Activated CD8-positive, alpha-beta memory T cell treated with anti-CD3 and anti-CD28 coated beads for 4 hours (primary cell): ENCODE measurements around the gene GPR21.

Experiments used
- DNase-seq, 2 donors: peaks; one replicate each; pipeline ENCODE4 v3.0.0-alpha.2; 2020; ENCODE audit warnings: low read depth in 2 of 2

GPR21 gene

DNA sequence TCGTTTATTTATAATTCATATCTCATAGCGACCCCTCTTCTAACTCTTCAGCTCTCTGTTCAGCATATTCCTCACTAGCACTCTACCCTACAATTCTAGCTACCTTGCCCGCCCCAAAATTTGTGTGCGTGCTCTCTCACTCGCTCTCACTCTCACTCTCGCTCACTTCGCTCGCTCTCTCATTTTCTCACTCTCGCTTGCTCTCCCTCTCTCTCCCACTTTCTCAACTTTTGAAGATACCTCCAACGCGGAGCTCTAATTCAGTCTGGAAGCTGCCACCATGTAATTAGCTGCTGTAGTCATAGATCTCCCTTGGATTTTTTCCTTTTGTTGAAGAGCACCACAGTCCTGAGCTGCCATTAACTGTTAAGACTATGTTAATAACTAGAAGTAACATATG is 30.4 kb downstream of the GPR21 start:
- DNase-seq, result no peak

DNA sequence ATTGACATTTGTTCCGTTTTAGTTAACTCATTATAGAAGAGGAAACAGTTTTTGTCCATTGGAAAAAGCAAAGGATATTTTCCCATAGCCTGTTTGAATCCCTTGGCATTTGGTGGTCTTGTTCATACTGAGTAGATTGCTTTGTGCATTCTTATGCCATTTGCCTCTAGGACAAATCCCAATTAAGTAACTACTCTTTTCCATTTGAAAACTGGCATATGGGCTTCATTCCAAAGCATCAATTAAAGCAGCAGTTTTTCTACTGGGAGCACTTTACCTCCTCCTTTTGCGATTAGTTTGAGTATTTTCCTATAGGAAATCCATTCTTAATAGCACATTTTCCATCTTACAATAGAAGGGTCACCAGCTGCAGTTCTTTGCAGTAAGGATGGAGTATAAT is 31.2 kb downstream of the GPR21 start:
- DNase-seq, result no peak

DNA sequence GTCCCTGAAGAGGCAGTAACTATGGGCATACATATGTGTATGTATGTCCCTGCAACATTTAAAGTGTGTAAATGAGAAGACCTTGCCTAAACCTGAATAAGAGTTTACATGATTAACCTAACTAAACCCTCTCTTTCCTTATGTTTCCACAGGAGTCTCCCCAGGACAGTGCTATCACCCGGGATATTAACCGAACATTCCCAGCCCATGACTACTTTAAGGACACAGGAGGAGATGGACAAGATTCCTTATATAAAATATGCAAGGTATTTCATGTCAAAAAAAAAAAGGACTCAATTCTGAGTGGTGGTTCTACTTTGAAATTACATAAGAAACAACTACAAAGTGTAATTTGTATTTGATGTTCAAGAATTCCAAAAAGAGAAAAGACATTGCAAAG is 31.7 kb downstream of the GPR21 start:
- DNase-seq, result no peak

DNA sequence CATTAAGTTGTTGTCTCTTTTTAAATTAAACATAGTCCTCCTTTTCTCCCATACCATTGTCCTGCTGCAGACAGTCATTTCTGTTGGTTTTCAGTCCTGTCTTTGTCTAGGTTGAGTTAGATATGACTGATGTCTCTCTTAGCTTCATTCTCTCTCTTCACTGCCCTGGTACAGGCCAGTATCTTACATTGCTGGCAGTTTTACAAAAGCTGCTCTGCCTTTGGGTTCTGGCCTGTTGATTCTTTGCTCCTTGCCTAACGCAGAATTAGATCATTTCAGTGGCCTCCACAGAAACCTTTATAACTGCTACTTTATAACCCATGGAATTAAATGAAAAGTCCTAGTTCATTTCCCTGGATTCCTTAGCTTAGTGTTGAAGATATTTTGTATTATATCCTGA is 33.7 kb downstream of the GPR21 start:
- DNase-seq, result no peak

DNA sequence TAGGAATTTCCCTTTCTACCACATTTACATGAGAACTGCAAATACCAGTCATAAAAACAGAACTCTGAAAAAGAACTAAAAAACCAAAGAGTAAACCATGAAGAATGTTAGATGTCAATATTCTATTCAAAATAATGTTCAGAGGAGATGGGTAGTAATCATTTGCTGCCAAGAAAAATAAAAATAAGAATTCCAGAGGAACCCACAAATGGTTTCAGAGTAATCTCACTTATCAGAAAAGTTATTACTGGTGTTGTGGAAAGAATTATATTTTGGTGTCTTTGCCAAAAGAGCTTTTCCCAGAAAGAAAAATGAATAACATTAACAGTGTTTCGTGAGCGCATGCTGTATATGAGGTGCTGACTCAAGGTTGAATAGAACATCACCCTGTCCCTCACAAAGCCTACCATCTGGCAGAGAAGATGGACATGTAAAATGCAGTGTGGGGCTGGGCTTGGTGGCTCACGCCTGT is 35.6 kb downstream of the GPR21 start:
- no peak for DNase-seq

DNA sequence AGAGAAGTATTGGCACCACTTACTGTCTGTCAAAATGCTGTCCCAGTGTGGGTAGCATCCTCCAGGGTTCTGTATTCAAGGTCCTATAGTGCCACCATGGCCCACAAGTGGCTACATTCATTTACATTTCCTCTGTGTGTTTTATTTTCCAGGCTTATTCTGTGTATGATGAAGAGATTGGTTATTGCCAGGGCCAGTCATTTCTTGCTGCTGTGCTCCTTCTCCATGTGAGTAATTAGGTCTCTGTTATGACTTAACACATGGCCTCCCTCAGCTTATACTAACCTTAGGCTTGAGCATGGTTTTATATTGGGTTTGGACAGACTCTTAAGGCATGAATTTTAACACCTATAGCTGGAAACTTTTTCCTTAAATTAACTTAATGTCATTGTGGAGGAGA is 36.7 kb downstream of the GPR21 start:
- DNase-seq, result no peak

DNA sequence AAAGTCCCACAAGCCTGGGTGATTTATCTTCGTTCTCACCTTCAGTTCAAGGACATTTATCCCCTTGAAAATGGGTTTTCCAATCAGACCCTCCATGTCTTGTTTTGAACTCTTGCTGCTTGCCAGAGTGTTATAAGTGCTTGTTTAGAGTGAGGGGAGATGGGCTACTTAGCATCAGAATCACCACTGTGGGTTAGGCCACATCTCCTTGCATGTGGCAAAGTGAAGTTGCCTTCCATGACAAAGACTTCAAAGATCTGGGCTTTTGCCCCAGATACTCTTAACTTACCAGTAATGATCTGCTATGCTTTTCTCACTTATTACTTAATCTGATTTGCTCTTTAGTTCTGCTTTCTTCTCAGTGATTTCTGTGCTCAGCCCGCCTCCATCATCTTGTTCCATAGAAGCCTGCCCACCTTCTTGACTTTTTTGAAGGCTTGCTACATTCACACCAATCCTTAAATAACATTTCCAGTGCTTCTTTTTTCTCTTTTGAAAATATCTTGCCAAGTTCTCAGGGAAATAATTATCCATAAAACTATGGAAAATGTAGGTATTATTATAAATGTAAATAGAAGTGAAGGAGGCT is 39.0 kb downstream of the GPR21 start:
- no peak for DNase-seq

DNA sequence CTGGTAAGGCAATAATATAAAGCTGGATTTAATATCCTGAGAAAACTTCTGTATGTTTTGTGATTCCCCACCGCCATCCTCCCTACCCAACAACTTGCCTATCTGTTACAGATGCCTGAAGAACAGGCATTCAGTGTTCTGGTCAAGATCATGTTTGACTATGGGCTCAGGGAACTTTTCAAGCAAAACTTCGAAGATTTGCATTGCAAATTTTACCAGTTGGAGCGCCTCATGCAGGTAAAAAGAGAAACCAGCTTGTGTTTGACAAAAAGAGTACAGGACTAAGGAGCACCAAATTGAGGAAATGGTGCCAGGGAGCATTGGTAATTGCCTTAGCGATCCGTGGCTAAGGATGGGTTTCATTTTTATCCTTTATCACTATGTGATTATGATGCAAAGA is 40.0 kb downstream of the GPR21 start:
- DNase-seq, result no peak

DNA sequence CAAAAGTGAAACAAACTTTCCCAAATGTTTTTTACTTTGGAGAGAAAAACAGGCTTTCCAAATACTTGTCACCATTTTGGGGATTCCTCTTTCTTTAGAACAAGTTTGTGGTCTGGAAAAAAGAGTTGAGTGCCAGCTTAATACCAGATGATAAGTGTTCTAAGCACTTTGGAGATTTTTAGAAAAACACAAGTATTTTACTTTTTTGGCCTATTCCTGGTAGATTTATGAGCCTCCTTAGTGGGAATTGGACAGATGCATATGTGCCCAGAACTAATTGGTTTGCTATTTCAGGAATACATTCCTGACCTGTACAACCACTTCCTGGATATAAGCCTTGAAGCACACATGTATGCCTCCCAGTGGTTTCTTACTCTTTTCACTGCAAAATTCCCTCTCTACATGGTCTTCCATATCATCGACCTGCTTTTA is 40.5 kb downstream of the GPR21 start:
- DNase-seq, result no peak

DNA sequence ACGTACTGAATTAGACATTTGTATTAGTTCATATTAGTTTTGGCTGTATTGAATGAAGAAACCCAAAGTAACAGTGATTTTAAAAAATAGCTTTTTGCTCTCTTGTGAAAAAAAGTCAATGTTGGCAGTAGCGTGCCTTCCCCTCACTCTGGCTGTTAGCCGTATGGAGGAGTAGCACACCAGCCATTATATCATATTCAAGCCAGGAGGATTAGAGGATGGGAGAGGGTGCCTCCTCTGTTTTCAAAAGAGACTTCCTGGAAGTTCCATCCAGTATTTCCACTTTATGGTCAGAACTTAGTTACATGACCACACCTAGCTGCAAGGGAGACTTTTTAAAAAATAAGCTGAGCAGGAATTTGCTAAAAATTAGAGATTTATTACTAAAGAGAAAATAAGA is 41.2 kb downstream of the GPR21 start:
- DNase-seq, result no peak

DNA sequence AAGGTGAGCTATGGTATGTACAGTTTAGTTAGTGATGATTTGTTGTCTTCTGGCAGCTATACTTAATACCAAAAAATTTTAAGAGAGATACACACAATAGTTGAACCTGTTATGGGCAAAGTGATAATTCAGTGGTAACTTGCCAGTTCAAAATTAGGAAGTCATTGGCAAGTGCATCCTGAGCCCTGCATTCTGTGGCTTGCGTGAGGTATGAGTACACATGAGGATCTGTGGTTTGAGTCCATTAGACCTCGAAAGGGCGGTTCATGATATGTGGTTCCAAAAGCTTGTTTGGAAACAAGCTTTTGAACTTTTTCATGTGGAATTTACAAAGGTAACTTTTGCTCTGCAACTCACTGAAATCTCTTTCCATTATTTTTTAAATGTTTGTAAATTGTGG is 47.0 kb downstream of the GPR21 start:
- DNase-seq, result no peak

DNA sequence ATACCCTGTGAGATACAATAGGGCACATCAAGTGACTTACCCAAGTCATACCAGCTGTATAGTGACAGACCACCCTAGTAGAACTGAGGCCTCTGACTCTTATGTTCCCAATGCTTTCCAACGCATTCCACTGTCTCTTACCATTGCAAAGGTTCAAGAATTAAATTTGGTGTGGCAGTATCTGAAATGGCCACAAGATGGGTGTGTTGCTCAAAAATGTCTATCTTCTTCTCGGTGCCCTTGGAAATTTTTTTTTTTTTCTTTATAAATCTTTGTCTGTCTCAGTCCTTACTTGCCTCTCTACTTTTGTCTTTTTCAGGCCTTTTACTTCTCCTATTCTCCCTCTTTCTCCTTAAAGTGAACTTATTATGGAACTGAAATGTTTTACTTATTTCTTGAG is 48.4 kb downstream of the GPR21 start:
- DNase-seq, result no peak

DNA sequence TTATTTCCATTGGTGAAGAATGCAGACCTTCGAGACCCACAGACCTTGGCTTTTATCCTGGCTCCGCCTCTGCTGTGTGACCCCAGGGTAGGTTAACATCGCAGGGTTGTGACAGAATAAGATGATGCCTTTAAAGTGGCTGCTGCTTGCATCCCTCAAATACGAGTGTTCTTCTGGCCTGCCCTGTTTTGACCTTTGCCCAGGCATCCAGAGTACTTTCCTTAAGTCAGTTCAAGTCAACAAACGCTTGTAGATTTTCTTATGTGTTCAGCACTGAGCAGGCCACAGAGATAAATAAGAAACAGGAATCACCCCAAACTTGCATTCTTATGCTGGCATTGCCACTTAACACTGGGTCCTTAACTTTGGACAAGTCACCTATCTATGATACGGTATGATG is 50.2 kb downstream of the GPR21 start:
- no peak for DNase-seq

DNA sequence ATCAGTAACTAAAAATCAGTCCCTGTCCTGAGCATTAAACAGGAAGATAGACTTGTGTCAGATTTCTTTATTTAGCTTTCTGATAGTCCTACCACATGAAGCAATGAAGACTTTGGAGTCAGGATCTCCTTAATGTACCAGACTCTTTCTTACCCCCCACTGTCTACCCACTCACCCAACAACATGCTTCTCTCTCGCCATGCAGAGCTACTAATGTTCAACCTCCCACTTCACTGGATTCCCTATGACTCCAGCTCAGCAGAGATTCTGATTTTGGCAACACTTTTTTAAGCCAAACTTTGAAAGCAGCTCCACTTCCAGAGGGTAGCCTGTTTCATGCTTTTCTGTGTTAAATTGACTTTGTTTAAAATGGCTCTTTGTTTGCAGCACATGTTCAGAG is 50.8 kb downstream of the GPR21 start:
- DNase-seq, result no peak
